PFSK-1 (cell line): ENCODE results near the gene CBX7.

Experiments
- FOXP2 ChIP-seq: optimal IDR thresholded peaks from 2 replicates; pipeline ENCODE3; 2011; ENCODE audit warnings: borderline replicate concordance, control low read depth, inconsistent platforms; ENCODE audit not compliant: insufficient read depth; ENCODE audit errors: extremely low read length, extremely low read depth
- POLR2AphosphoS5 ChIP-seq: IDR thresholded peaks from 2 replicates; pipeline ENCODE4 v1.6.1; 2012; ENCODE audit warnings: low read depth, mild to moderate bottlenecking, control low read depth, low read length, moderate library complexity
- REST ChIP-seq, 2 experiments: IDR thresholded peaks; 2 replicates each; pipeline versions ENCODE4 v1.6.1 to v1.8.0; 2011 to 2012; ENCODE audit warnings: low read depth in 2 of 2, low read length in 2 of 2, control low read depth in 1 of 2, inconsistent platforms in 1 of 2, mild to moderate bottlenecking in 1 of 2, moderate library complexity in 1 of 2; ENCODE audit not compliant: insufficient read depth in 1 of 2
- SIN3A ChIP-seq: IDR thresholded peaks from 2 replicates; pipeline ENCODE4 v1.6.1; 2012; ENCODE audit warnings: mild to moderate bottlenecking, low read length, moderate library complexity, borderline replicate concordance; ENCODE audit not compliant: insufficient read depth
- TAF1 ChIP-seq: IDR thresholded peaks from 2 replicates; pipeline ENCODE4 v1.6.1; 2012; ENCODE audit warnings: low read length, control low read depth, borderline replicate concordance; ENCODE audit not compliant: insufficient read depth

The CBX7 gene

GRCh38 chr22:39130892-39131855 is 21.3 kb downstream of the CBX7 start:
- TF ChIP-seq POLR2AphosphoS5 (no peak), REST (IDR thresholded peaks at IDR 0.05; ENCODE audit: insufficient read depth in 1 of 2, low read depth in 2 of 2, low read length in 2 of 2) (no peak), FOXP2 (no peak), TAF1 (no peak), SIN3A (no peak)

GRCh38 chr22:39130152-39130704 is 22.3 kb downstream of the CBX7 start:
- TF ChIP-seq POLR2AphosphoS5 (no peak), REST (IDR thresholded peaks at IDR 0.05; ENCODE audit: insufficient read depth in 1 of 2, low read depth in 2 of 2, low read length in 2 of 2) (no peak), SIN3A (no peak), TAF1 (no peak), FOXP2 (no peak)

- no peak for TF ChIP-seq SIN3A
- no peak for TF ChIP-seq POLR2AphosphoS5
- TF ChIP-seq FOXP2 = no peak
- no peak for TF ChIP-seq REST (IDR thresholded peaks at IDR 0.05; ENCODE audit: insufficient read depth in 1 of 2, low read depth in 2 of 2, low read length in 2 of 2)
- TF ChIP-seq TAF1 = no peak
These were observed 22.7 kb downstream of the CBX7 start for GRCh38 chr22:39129746-39130145.

GRCh38 chr22:39129081-39129480 is 23.4 kb downstream of the CBX7 start:
- TF ChIP-seq POLR2AphosphoS5 (no peak), FOXP2 (no peak), SIN3A (no peak), TAF1 (no peak), REST (IDR thresholded peaks at IDR 0.05; ENCODE audit: insufficient read depth in 1 of 2, low read depth in 2 of 2, low read length in 2 of 2) (no peak)
